ENCODE measurements around the gene STOML2.
"Not testable (repeated sequence)": the region's sequence is repeated elsewhere in the genome, so short reads cannot be mapped to it uniquely, and the experiment has no call there.

The STOML2 gene, protein sequence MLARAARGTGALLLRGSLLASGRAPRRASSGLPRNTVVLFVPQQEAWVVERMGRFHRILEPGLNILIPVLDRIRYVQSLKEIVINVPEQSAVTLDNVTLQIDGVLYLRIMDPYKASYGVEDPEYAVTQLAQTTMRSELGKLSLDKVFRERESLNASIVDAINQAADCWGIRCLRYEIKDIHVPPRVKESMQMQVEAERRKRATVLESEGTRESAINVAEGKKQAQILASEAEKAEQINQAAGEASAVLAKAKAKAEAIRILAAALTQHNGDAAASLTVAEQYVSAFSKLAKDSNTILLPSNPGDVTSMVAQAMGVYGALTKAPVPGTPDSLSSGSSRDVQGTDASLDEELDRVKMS

DNA sequence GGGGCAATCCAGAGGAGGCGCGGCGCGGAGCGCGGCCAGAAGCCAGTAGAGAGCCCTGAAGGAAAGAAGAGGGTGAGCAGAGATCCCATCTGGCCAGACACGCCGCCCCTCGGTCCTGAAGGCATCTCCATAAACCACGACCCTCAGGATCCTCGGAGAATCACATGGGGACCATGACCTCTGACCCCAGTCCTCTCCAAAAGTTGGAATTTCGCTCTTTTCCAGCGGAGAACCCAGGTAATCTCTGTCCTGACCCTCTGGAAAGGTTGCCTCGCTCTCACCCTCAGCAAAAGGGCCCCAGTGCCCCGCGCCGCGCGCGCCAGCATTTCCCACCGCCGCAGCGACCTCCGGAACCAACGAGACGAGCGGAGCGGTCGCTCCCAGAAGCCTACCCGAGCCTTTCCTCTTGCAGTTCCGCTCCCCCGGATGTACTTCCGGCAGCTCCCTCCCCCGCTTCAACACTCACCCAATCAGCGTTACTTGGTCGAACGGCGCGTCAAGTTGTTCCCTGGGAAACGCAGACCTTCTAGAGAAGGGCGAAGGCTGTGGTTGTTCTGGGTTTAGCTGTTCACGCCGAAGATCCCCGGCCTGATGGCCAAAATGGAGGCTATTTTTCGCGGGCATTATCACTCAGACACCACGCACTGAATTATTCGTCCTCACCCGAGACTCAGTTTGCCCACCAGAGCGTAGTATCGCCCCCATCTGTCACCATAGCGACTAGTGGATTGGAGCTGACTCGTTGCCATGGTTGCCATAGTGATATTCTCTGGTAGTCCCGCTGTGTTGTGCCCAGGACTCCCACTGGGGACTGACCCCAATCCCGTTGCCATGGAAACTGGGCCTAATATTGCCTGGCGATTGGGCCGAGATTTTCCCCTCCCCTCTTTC, at the start of gene STOML2:
STOML2 (minus strand) TSS at position 363 of the 891 bp plus-strand sequence; CDS start at position 326, 37 bp downstream.
- DNase-seq: peak; percentile 89

DNA sequence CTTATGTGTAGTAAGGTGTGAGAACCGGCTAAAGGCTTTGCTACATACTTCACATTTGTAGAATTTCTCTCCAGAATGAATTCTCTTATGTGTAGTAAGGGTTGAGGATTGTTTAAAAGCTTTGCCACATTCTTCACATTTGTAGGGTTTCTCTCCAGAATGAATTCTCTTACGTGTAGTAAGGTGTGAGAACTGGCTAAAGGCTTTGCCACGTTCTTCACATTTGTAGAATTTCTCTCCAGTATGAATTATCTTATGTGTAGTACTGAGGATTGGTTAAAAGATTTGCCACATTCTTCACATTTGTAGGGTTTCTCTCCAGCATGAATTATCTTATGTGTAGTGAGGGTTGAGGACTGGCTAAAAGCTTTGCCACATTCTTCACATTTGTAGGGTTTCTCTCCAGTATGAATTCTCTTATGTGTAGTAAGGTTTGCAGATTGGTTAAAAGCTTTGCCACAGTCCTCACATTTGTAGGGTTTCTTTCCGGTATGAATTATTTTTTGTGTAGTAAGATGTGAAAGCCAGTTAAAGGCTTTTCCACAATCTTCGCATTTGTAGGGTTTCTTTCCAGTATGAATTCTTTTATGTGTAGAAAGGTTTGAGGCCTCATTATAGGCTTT, 45.1 kb upstream of the STOML2 start:
- not testable (repeated sequence) for DNase-seq

DNA sequence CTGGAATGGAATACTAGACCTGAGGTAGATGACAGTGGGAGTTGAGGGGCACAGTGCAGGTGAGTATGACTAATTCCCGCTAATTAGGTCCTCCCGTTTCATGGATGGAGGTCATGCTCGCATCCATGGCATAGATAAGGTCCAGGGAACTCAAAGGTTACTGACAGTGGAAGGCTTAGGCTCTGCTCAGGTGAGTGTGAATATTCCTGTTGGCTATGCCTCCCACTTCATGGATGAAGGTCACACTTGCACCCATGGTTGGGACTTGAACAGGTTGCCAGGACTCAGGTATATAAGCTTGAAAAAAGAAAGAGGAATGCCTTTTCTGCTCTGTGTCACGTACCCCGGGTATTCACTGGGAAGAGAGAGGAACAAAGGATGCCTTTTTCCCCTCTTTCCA, 39.1 kb upstream of the STOML2 start:
- no peak for DNase-seq

DNA sequence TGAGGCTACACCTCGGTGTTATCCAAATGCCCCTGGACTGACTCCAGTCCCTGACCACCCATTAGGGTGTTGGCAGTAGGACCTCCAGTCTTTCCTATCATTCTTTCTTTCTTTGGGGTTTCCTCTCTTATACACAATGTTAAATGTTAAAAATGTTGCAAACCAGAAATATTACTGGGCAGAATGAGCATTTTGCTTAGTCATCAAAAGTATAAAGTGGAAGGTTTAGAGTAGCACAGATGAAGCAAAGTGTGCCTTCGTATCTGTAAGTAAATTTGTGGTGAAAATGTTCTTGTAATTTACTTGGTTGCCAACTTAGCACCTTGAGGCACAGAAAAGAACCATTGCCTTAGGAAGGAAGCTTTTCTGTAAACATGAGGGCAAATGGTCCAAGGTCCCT, 37.2 kb upstream of the STOML2 start:
- DNase-seq: no peak

DNA sequence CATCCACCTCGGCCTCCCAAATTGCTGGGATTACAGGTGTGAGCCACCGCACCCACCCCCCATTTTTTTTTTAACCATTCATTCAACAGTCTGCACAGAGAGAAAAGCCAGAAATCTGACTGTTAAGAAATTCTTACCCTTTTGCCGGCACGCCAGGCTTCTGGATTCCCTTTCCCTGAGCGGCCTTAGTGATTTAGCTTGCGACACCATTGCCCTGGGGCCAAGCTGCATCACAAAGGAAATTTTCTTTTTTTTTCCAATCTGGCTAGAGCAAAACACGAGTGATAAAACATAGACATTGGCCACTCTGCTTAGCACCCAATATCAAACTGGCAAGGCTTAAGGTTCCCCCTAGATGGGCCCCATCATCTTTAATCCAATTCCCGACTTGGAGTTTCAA, 33.9 kb upstream of the STOML2 start:
- DNase-seq: no peak

DNA sequence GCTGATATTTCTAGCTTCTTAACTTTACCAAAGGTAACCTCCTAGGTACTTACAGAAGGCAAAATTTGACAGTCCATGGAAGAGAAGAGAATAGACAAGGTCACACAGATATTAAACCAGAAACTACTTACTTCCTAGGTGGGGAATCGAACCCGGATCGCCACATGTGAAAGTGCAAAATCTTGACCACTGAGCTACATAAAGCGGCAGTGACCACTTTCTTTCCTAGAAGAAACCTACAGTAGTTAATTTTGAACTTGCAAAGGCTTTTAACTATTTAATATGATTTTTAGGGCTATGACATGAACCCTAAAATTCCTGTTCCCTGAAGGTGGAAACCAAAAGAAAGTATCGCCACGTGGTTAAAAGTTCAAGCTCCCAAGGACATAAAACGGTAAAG, 33.1 kb upstream of the STOML2 start:
- no peak for DNase-seq

DNA sequence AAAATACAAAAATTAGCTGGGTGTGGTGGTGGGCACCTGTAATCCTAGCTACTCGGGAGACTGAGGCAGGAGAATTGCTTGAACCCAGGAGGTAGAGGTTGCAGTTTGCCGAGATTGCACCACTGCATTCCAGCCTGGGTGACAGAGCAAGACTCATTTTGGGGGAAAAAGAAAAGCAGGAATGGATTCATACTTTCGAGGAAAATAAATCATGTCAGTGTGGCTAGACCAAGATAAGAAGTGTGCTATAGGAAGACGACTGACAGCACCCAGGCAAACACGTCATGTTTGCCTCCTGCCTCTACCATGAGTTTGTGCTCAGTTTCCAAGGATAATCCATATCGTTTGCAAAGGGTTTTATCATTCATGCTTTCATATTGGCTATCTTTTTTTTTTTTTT, 32.0 kb upstream of the STOML2 start:
- no peak for DNase-seq

DNA sequence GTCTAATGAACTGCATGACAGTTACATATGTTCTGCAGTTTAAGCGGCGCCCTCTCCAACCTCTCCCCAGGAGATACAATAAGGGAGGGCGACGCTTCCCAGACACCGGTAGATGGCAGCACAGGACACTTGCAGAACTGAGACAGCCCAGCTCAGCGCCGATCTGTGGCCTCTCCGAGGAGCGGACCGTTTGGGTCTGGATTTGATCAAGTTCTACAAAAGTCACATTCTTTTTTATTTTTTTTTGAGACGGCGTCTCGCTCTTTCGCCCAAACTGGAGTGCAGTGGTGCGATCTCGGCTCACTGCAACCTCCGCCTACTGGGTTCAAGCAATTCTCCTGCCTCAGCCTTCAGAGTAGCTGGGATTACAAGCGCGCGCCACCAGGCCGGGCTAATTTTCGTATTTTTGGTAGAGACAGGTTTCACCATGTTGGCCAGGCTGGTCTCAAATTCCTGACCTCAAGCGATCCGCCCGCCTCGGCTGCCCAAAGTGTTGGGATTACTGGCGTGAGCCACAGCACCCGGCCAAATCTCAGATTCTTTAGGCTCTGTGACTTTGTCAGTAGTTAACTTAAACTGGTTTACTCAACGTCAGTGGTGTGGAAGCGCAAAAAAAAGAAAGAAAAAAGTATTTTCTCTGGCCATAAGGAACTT, 14.1 kb upstream of the STOML2 start:
- DNase-seq: peak; percentile 71

DNA sequence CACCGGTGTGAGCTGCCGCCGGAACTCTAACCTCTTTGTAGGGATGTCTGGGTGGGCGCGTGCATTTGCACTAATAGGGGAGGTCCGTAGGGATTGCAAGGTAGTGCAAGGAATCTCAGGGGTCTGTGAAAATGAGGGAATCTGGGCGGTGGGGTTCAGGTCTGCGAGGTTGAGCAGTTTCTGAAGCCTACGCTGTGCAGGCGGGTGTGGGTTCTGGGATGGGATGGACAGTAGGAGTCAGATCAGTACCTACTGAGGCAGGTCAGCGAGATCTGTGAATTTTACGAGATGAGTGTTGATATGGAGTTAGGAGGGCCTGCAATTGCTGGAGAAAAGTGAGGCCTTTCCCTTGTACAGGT, 13.6 kb upstream of the STOML2 start:
- DNase-seq: no peak

DNA sequence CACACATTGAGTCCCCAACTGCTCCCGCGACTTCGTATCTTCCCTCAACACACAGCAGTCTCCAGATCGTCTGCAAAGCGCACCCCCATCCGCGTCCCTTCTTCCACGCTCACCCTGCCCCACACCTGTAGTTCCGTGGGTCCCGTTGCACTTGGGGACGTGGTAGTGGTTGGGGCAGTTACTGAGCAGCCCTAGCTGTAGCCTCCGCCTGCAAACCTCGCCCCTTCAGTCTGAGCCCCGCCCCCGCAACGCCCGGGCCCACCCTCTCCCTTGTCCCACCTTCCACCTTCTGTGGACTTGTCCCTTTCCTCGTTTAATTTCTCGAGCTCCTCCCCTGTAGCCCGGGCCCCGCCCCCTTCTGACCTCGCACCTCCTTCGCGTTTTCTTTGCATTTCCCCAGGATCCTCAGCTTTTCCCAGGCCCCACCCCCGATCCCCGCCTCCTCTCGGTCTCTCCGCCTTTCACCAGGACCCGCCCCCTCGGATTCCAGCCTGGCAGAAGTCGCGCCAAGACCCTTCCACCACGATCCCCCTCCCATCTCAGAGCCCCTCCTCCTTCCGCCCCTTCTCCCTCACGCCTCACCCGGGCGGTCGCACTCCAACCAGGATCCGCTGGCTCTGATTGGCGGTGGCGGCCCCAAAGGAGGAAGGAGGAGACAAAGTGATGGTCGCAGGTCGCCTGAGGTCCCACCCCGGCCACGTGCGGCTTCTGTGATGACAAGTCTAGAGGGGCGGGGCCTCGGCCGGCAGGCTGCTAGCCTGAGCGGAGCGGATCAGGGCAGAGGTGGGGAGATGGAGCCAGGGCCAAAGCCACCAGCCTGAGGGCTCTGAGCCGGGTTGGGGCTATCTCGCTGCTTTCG, 13.0 kb upstream of the STOML2 start, which contains the start of gene ATOSB:
ATOSB (minus strand) TSS at position 183 of the 859 bp plus-strand sequence. CDS start 7,588 bp downstream, outside the sequence.
- DNase-seq: peak; percentile 92

DNA sequence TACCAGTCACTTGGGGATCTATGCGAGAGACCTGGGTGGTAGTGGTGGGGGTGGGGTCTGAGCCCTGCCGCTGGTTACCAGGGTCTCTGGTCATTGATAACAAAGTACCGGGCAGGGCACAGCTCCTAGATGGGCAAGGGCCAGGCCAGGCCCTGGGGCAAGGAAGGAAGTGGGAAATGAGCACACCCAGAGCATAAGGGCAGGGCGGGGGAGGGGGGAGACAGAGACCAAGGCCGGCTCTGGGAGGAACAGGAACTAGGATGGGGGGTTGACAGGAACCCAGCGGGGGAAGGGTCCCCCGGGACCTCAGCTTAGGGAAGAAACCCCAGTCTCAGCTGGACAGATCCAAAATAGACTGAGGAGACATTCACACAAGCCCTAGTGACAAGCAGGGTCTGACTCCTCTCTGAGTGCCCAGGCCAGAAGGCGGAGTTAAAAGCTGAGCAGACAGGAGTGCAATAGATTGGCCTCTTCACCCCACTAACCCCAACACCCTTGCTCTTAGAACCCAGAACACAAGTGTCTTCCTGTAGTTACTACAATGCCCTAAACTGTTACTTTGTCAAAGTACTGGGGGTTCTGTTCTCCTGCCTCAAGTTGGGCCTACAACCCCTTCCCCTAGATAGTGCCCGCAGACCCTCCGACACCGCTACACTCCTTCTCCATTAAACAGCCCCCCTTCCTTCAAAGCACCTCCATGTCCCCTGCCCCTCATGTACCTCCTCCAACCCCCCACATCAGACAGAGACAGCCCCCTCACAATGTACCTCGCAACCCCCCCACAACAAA, 12.1 kb upstream of the STOML2 start:
- peak; percentile 3 for DNase-seq

DNA sequence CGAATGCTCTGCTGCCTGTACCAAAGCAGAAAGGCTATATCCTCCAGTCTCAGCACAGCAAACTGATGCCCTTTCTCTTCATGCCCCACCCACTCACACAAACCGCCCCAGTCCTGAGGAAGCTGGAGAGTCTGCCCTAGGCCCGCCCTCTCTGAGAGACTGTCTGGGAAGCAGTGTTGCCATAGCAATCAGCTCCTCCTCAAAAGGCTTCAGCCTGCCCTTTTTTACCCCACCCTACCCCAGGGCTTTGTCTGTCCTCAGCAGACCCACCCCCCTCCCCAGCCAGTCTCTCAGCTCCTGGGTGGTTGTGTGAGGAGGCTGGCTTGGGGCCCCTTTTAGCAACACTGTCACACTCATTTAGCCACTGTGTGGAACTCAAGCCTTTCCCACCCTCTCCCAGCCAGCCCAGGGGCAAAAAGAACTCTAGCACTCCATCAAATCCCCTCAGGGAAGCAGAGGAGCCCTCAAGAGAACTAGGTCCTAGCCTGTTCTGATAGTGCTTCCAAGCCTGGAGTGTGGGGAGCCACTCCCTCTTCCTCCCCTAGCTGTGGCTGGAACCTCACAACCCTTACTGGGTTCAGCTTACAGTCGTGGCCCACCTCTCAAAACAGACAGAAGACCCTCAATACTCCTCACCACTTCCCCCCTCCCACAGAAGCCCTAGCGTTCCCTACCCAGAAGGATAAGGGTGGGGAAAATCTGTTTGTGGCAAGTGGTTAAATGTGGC, 11.3 kb upstream of the STOML2 start:
- DNase-seq: peak; percentile 68

DNA sequence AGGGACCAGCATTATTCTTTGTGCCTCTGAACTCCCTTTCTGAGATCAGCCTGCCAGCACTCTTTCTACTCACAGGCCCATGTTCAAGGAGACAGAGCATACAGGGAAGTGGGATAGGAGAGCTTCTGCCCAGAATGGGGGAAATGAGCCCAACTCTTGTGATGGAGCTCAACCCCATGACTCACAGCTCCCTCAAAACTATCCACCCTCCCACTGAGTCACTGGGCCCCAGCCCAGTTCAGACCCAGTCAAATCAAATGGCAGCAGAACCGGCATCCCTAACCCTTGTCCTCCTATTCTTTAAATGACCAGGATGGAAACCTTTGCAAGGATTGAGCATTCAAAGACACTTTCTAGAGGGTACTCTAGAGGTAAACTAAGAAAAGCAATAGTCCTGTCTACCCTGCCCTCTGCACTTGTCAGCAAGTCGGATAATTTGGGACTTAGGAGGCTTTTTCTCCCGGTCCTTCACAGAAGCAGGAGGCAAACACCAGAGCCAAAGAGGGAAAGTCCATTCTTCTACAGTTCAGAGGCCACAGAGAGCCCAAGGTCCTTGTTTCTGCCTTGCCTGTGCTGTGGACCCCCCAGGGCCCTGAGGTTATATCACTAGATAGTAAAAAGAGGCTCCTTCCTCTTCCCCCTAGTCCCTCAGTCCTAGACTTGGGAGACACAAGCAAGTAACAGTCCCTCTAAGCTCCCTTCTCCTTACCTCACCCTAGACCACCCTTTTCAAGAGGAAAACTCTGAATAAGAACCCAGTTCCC, 9.5 kb upstream of the STOML2 start:
- no peak for DNase-seq

DNA sequence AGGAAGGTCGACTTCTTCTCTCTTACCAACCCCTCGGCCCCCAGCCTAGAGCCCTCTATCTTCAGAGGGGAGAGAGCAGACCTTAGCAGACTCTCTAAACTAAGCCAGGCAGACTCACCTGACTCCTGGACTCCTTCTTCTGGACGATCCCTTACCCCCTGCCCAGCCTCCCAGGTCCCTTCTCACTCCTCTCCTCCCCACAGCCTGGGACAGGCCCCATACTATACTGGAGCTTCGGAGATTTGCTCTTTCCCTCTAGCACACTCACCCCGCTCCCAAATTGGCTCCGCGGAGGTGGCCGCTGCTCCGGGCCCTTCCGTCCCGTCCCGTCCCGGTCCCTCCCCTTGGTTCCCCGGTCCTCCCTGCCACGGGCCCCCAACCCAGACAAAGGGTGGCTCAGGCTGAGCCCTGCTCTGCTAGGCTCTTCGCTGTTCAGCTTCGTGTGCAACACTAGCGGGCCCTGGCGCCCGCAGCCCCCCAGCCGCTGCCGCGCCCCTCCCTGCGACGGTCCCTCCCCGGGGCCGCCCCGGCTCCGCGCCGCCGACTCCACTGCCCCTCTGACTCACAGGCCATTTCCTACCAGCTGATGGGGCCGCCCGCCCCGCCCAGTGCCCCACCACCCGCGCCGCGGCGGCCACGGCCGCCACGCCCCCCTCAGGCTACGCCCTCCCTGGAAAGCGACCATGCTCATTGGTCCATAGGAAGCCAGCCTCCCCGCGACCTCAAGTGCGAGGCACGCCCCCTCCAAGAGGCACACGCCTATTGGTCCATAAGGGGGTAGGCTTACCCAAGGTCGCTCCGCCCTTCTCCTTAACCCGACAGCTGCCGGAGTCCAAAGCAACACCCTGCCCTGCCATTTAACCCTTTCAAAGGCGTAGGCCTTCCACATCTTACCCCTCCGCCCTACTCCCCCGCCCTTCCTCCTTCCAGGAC, 8.3 kb upstream of the STOML2 start:
- DNase-seq: peak; percentile 95

DNA sequence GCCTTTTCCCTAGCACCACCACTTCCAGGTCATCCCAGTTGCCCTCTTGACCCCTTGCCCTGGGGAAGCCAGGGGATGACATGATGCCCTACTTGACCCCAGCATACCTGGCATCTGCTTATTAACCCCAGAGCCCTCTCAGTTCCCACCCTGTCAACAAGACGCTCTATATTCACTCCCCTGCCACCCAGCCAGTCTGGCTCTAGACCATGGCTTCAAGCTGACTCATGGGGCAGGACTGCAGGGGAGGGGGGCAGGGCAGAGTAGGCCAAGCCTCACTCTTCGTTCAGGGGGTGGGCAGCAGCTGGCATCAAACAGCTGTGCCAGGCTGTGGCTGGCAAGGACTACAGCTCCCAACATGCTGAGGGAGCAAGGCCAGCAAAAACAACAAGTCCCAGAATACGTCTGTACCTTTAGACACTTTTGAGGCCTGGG, 7.4 kb upstream of the STOML2 start:
- no peak for DNase-seq

DNA sequence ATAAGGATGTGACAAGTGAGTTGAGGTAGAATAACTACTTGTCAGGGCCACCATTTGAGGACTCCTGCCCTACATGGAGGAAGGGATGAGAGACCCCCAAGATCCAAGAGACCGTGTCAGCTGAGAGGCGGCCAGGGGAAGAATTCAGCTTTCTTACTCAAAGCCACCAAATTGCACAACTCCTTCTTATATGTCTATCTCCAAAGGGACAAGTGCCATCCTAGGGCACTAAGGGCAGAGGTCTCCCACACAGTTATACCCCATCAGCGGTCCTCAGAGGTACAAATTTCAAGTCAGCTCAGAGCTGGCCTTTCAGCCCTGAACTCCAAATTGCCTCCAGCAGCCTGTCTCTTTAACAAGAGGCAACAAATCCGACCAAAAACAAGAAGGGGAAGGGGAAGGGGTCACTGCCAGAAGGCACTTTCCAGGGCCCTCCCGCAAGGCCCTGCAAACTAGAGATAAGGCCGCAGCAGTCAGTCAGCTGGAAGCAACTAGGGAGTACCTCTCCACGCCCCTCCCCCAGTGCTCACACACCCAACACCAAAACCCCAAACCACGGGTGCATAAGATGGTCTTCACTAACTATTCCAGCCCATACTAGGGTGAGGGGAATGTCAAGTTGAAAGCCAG, 6.1 kb upstream of the STOML2 start:
- DNase-seq: no peak

DNA sequence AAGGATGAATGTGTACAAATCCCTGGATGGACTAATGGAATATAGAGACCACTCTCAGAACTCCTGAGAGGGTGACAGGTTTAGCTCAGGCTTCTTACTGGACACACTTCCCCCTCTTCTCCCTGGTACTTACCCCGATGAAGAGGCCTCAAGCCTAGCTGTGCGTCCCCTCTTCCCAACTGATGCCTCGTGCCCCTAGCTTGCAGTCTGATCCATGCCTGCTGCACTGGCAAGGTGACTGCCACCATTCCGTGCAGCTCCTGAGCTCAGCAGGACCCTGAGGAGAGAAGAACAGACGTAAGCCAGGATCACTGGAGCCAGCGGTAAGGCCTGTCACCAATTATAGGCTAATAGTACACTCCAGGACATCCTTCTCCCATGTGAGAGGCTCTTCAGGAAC, 5.5 kb upstream of the STOML2 start:
- no peak for DNase-seq
